Stimulated activated naive CD8-positive, alpha-beta T cell treated with anti-CD3 and anti-CD28 coated beads, Interleukin-15, Interleukin-2, amounts not matched to agents 100 U/mL and 50 U/mL, for 24 hours (primary cell): ENCODE measurements around the gene TMIGD3.
"Not testable (repeated sequence)": the region's sequence is repeated elsewhere in the genome, so short reads cannot be mapped to it uniquely, and the experiment has no call there.

Experiments used
- ATAC-seq: fragments of 150-1000 bp; cut with Tn5 transposase; one replicate; pipeline ENCODE4 v1.10.0; 2021
- DNase-seq: peaks from one replicate; pipeline ENCODE4 v3.0.0; 2021

Gene TMIGD3

GRCh38 chr1:111503585-111504060 lies at the start of gene TMIGD3, which contains the start of gene ADORA3:
TMIGD3 (minus strand) TSS chr1:111503633; CDS start chr1:111503354, 279 bp downstream.
ADORA3 (minus strand) TSS chr1:111503633; CDS start chr1:111503354, 279 bp downstream.
- no peak for DNase-seq
- no peak for ATAC-seq

- DNase-seq (no peak), ATAC-seq (no peak)
Observed at GRCh38 chr1:111553196-111553595, 49.8 kb upstream of the TMIGD3 start.

- ATAC-seq (no peak), DNase-seq (no peak)
Observed at GRCh38 chr1:111552587-111552986, 49.2 kb upstream of the TMIGD3 start.

GRCh38 chr1:111551623-111552411 lies 48.4 kb upstream of the TMIGD3 start:
- DNase-seq, result no peak
- no peak for ATAC-seq

- not testable (repeated sequence) for ATAC-seq
Observed at GRCh38 chr1:111547786-111548185, 44.4 kb upstream of the TMIGD3 start.

GRCh38 chr1:111542187-111542586 lies 38.8 kb upstream of the TMIGD3 start:
- ATAC-seq, result no peak
- no peak for DNase-seq

More at GRCh38 chr1:111547786-111548185, 44.4 kb upstream of the TMIGD3 start:
- not testable (repeated sequence) for DNase-seq

- no peak for ATAC-seq
- DNase-seq, result no peak
Observed at GRCh38 chr1:111541721-111542120, 38.3 kb upstream of the TMIGD3 start.

GRCh38 chr1:111540928-111541327 lies 37.5 kb upstream of the TMIGD3 start:
- no peak for ATAC-seq
- DNase-seq, result no peak

- ATAC-seq (peak; percentile 88), DNase-seq (peak; percentile 24)
Observed at GRCh38 chr1:111538343-111539025, 35.1 kb upstream of the TMIGD3 start.

- ATAC-seq, result no peak
- no peak for DNase-seq
Observed at GRCh38 chr1:111535256-111536191, 32.1 kb upstream of the TMIGD3 start.

- ATAC-seq (no peak), DNase-seq (no peak)
Observed at GRCh38 chr1:111520053-111520452, 16.6 kb upstream of the TMIGD3 start.

- DNase-seq (peak; percentile 33), ATAC-seq (peak; percentile 65)
Observed at GRCh38 chr1:111517469-111518225, 14.2 kb upstream of the TMIGD3 start.

GRCh38 chr1:111516005-111516535 lies 12.6 kb upstream of the TMIGD3 start:
- peak; percentile 42 for DNase-seq

GRCh38 chr1:111515291-111516004 lies 12.0 kb upstream of the TMIGD3 start:
- DNase-seq, result peak; percentile 66

More at GRCh38 chr1:111516005-111516535, 12.6 kb upstream of the TMIGD3 start:
- peak; percentile 40 for ATAC-seq

GRCh38 chr1:111513410-111514020 lies 10.1 kb upstream of the TMIGD3 start:
- DNase-seq (peak; percentile 38), ATAC-seq (peak; percentile 25)

More at GRCh38 chr1:111515291-111516004, 12.0 kb upstream of the TMIGD3 start:
- peak; percentile 24 for ATAC-seq

- no peak for ATAC-seq
- DNase-seq, result no peak
Observed at GRCh38 chr1:111512931-111513330, 9.5 kb upstream of the TMIGD3 start.

GRCh38 chr1:111512132-111512889 lies 8.9 kb upstream of the TMIGD3 start:
- no peak for DNase-seq
- ATAC-seq, result no peak

GRCh38 chr1:111511370-111511769 lies 7.9 kb upstream of the TMIGD3 start:
- no peak for DNase-seq
- no peak for ATAC-seq

GRCh38 chr1:111509997-111510375 lies 6.6 kb upstream of the TMIGD3 start:
- ATAC-seq (no peak), DNase-seq (no peak)
